Panc1 (cell line): ENCODE data around the gene TMEM212.
"Not testable (repeated sequence)": the region's sequence is repeated elsewhere in the genome, so short reads cannot be mapped to it uniquely, and the experiment has no call there.

Experiments used
- CTCF ChIP-seq: fragments of 450-650 bp; IDR thresholded peaks from 2 replicates; pipeline ENCODE4 v1.5.1; 2017; ENCODE audit warnings: mild to moderate bottlenecking
- POLR2AphosphoS5 ChIP-seq: IDR thresholded peaks from 2 replicates; pipeline ENCODE4 v1.6.1; 2012; ENCODE audit warnings: mild to moderate bottlenecking, low read depth, low read length, moderate library complexity
- REST ChIP-seq, 2 experiments: IDR thresholded peaks; 2 replicates each; pipeline ENCODE4 v1.6.1; 2011 to 2012; ENCODE audit warnings: low read depth in 2 of 2, control low read depth in 1 of 2, low read length in 1 of 2, mild to moderate bottlenecking in 1 of 2, moderate library complexity in 1 of 2; ENCODE audit not compliant: insufficient read depth in 1 of 2
- SIN3A ChIP-seq: IDR thresholded peaks from 2 replicates; pipeline ENCODE4 v1.6.1; 2012; ENCODE audit warnings: low read depth, mild to moderate bottlenecking, low read length, moderate library complexity, borderline replicate concordance; ENCODE audit not compliant: insufficient read depth
- TCF7L2 ChIP-seq: IDR thresholded peaks from 2 replicates; pipeline ENCODE4 v1.6.1; 2011; ENCODE audit warnings: mild to moderate bottlenecking, low read depth, low read length, inconsistent platforms

- TF ChIP-seq CTCF; SIN3A; TCF7L2; REST (IDR thresholded peaks at IDR 0.05; ENCODE audit: insufficient read depth in 1 of 2, low read depth in 2 of 2, low read length in 1 of 2); POLR2AphosphoS5: not testable (repeated sequence)
Measured at GRCh38 chr3:171858770-171859169, 15.6 kb downstream of the TMEM212 start.
